Fibroblast of skin of left biceps (primary cell): ENCODE results near the gene SELENOP.
A peak's percentile ranks its signal among the peaks of the same experiment; 100 is the strongest.
"Not testable (repeated sequence)": the region's sequence is repeated elsewhere in the genome, so short reads cannot be mapped to it uniquely, and the experiment has no call there.

ENCODE experiments used
- DNase-seq, 2 experiments: peaks; one replicate each; pipeline ENCODE4 v3.0.0-alpha.2; 2013; ENCODE audit warnings: low read depth in 2 of 2

SELENOP gene

GRCh38 chr5:42811591-42812446 is at the start of gene SELENOP:
Gene SELENOP, minus strand, starts transcription at chr5:42811892. Its CDS starts 3,539 bp downstream, at chr5:42808353.
- no peak for DNase-seq

- no peak for DNase-seq
Observed at GRCh38 chr5:42858687-42859086, 47.0 kb upstream of the SELENOP start.

GRCh38 chr5:42858031-42858643 is 46.4 kb upstream of the SELENOP start:
- no peak for DNase-seq

- no peak for DNase-seq
Observed at GRCh38 chr5:42855811-42856210, 44.1 kb upstream of the SELENOP start.

GRCh38 chr5:42855386-42855785 is 43.7 kb upstream of the SELENOP start:
- no peak for DNase-seq

GRCh38 chr5:42854795-42855194 is 43.1 kb upstream of the SELENOP start:
- no peak for DNase-seq

GRCh38 chr5:42852826-42853225 is 41.1 kb upstream of the SELENOP start:
- no peak for DNase-seq

GRCh38 chr5:42851481-42851880 is 39.8 kb upstream of the SELENOP start:
- no peak for DNase-seq

GRCh38 chr5:42848545-42848944 is 36.9 kb upstream of the SELENOP start:
- DNase-seq = no peak

GRCh38 chr5:42844408-42844807 is 32.7 kb upstream of the SELENOP start:
- DNase-seq = not testable (repeated sequence)

GRCh38 chr5:42843675-42844292 is 32.1 kb upstream of the SELENOP start:
- no peak for DNase-seq

GRCh38 chr5:42842921-42843641 is 31.4 kb upstream of the SELENOP start:
- no peak for DNase-seq

GRCh38 chr5:42840842-42841567 is 29.3 kb upstream of the SELENOP start:
- DNase-seq = no peak

GRCh38 chr5:42840269-42840668 is 28.6 kb upstream of the SELENOP start:
- DNase-seq = peak; percentile 87 to 88

- no peak for DNase-seq
Observed at GRCh38 chr5:42839196-42839595, 27.5 kb upstream of the SELENOP start.

GRCh38 chr5:42837601-42838000 is 25.9 kb upstream of the SELENOP start:
- no peak for DNase-seq

- no peak for DNase-seq
Observed at GRCh38 chr5:42836070-42836769, 24.5 kb upstream of the SELENOP start.

- no peak for DNase-seq
Observed at GRCh38 chr5:42832060-42832459, 20.4 kb upstream of the SELENOP start.

- DNase-seq = no peak
Observed at GRCh38 chr5:42830924-42831323, 19.2 kb upstream of the SELENOP start.

GRCh38 chr5:42828671-42829070 is 17.0 kb upstream of the SELENOP start:
- no peak for DNase-seq
